Neural crest cell (in vitro differentiated cells): ENCODE results near the gene MVB12B. TPM values are rescaled to one million over a fixed set of nuclear protein-coding genes. Genes with fewer than 3 reads are reported as not detected.

Experiments
- DNase-seq: peaks from one replicate; pipeline ENCODE4 v3.0.0; 2021; ENCODE audit warnings: low read depth, mixed read lengths, low spot score
- H3K27ac Mint-ChIP-seq: one replicate; pipeline ENCODE4 v1.8.0; 2021; ENCODE audit warnings: mild to moderate bottlenecking, mixed read lengths; ENCODE audit not compliant: unreplicated experiment
- H3K27me3 Mint-ChIP-seq: 2 replicates; pipeline ENCODE4 v1.8.0; 2021; ENCODE audit warnings: low read depth, mild to moderate bottlenecking, mixed read lengths
- H3K36me3 Mint-ChIP-seq: 2 replicates; pipeline ENCODE4 v1.8.0; 2021; ENCODE audit warnings: low read depth, mild to moderate bottlenecking, mixed read lengths
- H3K4me1 Mint-ChIP-seq: 2 replicates; pipeline ENCODE4 v1.8.0; 2021; ENCODE audit warnings: mixed read lengths
- H3K4me3 Mint-ChIP-seq: one replicate; pipeline ENCODE4 v1.8.0; 2021; ENCODE audit warnings: mild to moderate bottlenecking, mixed read lengths
- H3K9me3 Mint-ChIP-seq: 2 replicates; pipeline ENCODE4 v1.8.0; 2021; ENCODE audit warnings: mixed read lengths
- total RNA-seq: library from RNA; stranded (reverse); gene quantifications from 2 replicates; pipeline ENCODE4 v1.2.1, GENCODE V29; 2021
- TF ChIP-seq, protein P1 (sequence below): fragments of 200-600 bp; sonication (generic); conservative IDR thresholded peaks from 2 replicates; pipeline ENCODE4 v1.5.0; 2021; ENCODE audit warnings: antibody characterized with exemption, mild to moderate bottlenecking

MVB12B gene
- total RNA-seq, 1 donor from 2014 or later = 68.1 TPM

DNA sequence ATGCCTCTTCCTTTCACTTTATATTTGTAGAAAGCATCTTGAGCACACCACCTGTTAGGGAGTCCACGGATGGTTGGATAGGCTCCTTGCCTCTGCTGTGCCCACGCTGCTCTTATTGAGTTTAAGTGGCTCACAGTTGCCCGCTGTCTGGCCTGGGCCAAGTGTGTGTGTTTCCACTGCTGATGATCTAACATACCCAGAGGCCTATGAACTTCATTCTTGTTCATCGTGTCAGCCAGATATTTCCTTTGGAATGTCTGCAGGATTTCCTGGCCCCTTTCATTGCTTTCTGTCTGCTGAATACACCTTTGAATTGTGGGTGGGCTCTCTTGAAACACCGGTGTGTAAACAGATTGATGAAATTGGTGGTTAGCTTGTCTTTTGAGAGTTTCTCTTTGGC lies 46.6 kb downstream of the MVB12B start:
- no peak for DNase-seq
- peaks cover 3% of the 10 kb centered on the region for H3K36me3 Mint-ChIP-seq

DNA sequence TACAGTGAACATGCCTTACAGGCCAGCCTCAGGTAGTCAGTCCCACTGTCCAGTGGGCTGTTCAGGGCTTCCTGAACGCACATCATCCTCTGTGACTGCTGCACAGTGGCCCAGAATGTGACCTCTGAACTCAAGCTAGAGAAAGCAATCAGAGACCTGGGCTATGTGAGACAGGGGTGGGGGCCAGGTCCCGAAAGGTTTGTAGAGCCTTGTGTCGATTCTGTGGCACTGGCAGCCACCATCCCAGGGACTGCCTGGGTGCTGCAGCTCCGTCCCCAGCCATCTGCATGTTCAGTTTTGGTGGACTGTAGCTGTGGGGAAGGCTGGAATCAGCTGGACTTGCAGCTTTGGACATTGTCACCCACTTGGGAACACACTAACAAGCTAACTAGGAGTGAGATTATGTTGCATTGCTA lies 47.7 kb downstream of the MVB12B start:
- DNase-seq = no peak
- Mint-ChIP-seq H3K4me3 (peak overlapping the region; percentile 46), H3K36me3 (peaks cover 3% of the 10 kb centered on the region), H3K9me3 (no peaks in the 10 kb centered on the region), H3K4me1 (peaks cover 66% of the 10 kb centered on the region), H3K27ac (no peak overlapping the region), H3K27me3 (no peaks in the 10 kb centered on the region)
- TF ChIP-seq, protein P1, sequence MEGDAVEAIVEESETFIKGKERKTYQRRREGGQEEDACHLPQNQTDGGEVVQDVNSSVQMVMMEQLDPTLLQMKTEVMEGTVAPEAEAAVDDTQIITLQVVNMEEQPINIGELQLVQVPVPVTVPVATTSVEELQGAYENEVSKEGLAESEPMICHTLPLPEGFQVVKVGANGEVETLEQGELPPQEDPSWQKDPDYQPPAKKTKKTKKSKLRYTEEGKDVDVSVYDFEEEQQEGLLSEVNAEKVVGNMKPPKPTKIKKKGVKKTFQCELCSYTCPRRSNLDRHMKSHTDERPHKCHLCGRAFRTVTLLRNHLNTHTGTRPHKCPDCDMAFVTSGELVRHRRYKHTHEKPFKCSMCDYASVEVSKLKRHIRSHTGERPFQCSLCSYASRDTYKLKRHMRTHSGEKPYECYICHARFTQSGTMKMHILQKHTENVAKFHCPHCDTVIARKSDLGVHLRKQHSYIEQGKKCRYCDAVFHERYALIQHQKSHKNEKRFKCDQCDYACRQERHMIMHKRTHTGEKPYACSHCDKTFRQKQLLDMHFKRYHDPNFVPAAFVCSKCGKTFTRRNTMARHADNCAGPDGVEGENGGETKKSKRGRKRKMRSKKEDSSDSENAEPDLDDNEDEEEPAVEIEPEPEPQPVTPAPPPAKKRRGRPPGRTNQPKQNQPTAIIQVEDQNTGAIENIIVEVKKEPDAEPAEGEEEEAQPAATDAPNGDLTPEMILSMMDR = no peak

More for the DNA sequence above, 46.6 kb downstream of the MVB12B start:
- Mint-ChIP-seq H3K4me1 (peaks cover 54% of the 10 kb centered on the region), H3K9me3 (no peaks in the 10 kb centered on the region), H3K27ac (peak overlapping the region; percentile 39), H3K27me3 (no peaks in the 10 kb centered on the region), H3K4me3 (no peak overlapping the region)
- TF ChIP-seq, protein P1 = no peak

DNA sequence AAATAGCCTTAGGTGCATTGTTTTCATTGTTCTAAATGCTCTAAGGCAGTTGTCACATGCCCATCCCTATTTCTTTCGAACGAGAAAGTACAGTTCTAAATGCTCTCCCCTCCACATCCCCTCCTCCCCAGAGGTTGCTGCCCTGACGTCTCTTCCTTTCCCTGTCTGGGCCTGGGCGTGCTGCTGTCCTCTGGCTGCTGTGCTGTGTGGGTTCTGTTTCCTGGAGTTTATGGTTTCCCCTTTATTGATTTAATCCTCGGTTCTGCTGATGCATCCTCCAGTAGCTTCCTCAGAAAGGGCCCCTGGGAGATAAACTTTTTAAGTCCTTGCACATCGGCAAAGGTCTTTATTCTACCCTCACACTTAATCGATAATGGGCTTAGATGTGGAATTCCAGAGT lies 48.8 kb downstream of the MVB12B start:
- Mint-ChIP-seq H3K36me3 (no peaks in the 10 kb centered on the region), H3K4me3 (peak overlapping the region; percentile 78), H3K27me3 (no peaks in the 10 kb centered on the region), H3K9me3 (no peaks in the 10 kb centered on the region), H3K27ac (peak overlapping the region; percentile 98), H3K4me1 (peaks cover 76% of the 10 kb centered on the region)
- no peak for DNase-seq
- TF ChIP-seq, protein P1 = no peak

DNA sequence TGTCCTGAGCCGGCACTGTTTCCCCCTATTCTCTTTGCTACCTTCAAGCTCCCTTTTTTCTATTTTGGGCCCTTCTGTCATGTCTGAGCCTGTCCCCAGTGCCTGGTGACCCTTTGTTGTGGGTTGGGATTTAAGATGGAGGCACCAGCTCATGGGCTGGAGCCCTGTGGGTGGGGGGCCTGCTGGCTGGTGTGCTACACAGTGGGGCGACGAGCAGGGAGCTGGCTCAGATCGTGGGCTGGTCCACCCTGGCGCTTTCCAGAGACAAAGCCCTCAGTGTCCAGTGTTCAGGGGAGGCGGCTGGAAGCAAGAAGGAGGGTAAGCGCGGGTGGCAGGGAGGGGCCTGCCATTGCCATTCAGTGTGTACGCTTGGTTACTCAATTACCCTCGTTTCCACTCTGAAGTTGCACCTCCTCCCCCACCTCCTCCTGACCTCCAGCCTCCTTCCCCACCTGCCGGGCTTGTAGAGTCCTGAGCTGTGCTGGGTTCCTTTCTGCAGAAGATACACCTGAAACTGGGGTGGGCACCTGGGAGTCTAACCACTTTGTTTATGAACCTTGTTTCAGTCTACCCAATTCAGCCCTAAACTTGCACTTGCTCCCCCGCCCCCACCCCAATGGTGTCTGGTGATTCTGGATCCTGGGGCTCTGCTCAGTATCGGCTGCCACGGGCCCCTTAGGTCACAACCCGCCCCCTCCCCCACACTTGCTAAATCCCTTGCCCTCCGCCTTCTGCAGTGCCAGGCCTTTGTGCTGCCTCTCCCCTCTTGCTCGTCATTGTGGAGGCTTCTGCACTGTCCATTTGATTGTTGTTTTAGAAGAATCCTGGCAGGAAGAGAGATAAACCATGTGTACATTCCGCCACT lies 49.9 kb downstream of the MVB12B start:
- Mint-ChIP-seq H3K27me3 (no peaks in the 10 kb centered on the region), H3K36me3 (no peaks in the 10 kb centered on the region), H3K4me3 (peak overlapping the region; percentile 78), H3K27ac (peak overlapping the region; percentile 98), H3K4me1 (peaks cover 85% of the 10 kb centered on the region), H3K9me3 (no peaks in the 10 kb centered on the region)
- peak; percentile 60 for DNase-seq
- TF ChIP-seq, protein P1 = no peak

DNA sequence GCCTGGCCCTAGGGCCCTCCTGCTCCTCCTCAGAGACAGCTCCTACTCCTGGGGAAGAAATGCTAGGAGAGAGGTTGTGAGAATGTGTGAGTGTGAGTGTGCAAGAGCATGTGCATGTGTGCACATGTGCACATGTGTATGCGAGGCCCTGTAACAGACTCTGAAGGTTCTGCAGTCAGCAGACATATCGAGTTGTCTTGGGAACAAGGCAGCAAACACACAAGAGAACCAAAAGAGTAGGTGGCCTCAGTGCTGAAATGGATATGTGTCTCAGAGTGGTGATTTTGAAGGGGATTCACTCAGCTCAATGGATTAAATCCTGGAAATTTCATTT lies 50.5 kb downstream of the MVB12B start:
- peaks cover 85% of the 10 kb centered on the region for H3K4me1 Mint-ChIP-seq
- H3K36me3 Mint-ChIP-seq = no peaks in the 10 kb centered on the region
- TF ChIP-seq, protein P1 = no peak
- peak overlapping the region; percentile 98 for H3K27ac Mint-ChIP-seq
- H3K4me3 Mint-ChIP-seq = peak overlapping the region; percentile 78
- DNase-seq = no peak
- H3K9me3 Mint-ChIP-seq = no peaks in the 10 kb centered on the region
- H3K27me3 Mint-ChIP-seq = no peaks in the 10 kb centered on the region
